ENCODE data around the gene TMEM240.
A peak's percentile ranks its signal among the peaks of the same experiment; 100 is the strongest.
"Not testable (repeated sequence)": the region's sequence is repeated elsewhere in the genome, so short reads cannot be mapped to it uniquely, and the experiment has no call there.

TMEM240 gene

GRCh38 chr1:1489231-1489630, 51.2 kb downstream of the TMEM240 start:
- Histone ChIP-seq H4K20me1 (peaks cover 0 to 88% (median 45%) of the 10 kb centered on the region in 11 experiments; a peak in 15 of 22 replicates), H3K9me3 (replicated peaks in 1 of 11) (peaks cover 0 to 24% (median 10%) of the 10 kb centered on the region in 11 experiments; a peak in 14 of 22 replicates), H3K4me1 (peaks cover 0 to 14% (median 2%) of the 10 kb centered on the region in 10 experiments; a peak in 10 of 20 replicates), H3K36me3 (peaks cover 74 to 99% (median 88%) of the 10 kb centered on the region in 11 experiments), H3K4me2 (no peak overlapping the region), H3K27ac (no peak overlapping the region), H3K4me3 (no peak overlapping the region), H3K27me3 (no peaks in the 10 kb centered on the region), H3K9ac (no peak overlapping the region)
- TF ChIP-seq Cebpa-rat (IDR thresholded peaks at IDR 0.05) = no peak

- peaks cover 0 to 22% (median 3%) of the 10 kb centered on the region in 11 experiments; a peak in 10 of 22 replicates for H3K9me3 ChIP-seq (replicated peaks in 1 of 11)
- peaks cover 0 to 88% (median 44%) of the 10 kb centered on the region in 11 experiments; a peak in 16 of 22 replicates for H4K20me1 ChIP-seq
- H3K36me3 ChIP-seq = peaks cover 75 to 99% (median 88%) of the 10 kb centered on the region in 11 experiments
- H3K4me2 ChIP-seq = no peak overlapping the region
- no peak overlapping the region for H3K4me3 ChIP-seq
- H3K27me3 ChIP-seq = no peaks in the 10 kb centered on the region
- H3K9ac ChIP-seq = no peak overlapping the region
- no peak overlapping the region for H3K27ac ChIP-seq
- peaks cover 0 to 21% (median 5%) of the 10 kb centered on the region in 10 experiments; a peak in 10 of 20 replicates for H3K4me1 ChIP-seq
- no peak for TF ChIP-seq Cebpa-rat (IDR thresholded peaks at IDR 0.05)
Measured at GRCh38 chr1:1487701-1488100, 52.7 kb downstream of the TMEM240 start.

- not testable (repeated sequence) for H3K9ac ChIP-seq; H3K27me3 ChIP-seq; H3K27ac ChIP-seq; H3K4me2 ChIP-seq; H3K4me3 ChIP-seq; H3K9me3 ChIP-seq (replicated peaks in 1 of 11)
- peaks cover 68 to 92% (median 81%) of the 10 kb centered on the region in 11 experiments for H3K36me3 ChIP-seq
- peaks cover 0 to 86% (median 46%) of the 10 kb centered on the region in 11 experiments; a peak in 16 of 22 replicates for H4K20me1 ChIP-seq
- H3K4me1 ChIP-seq = peaks cover 0 to 21% (median 5%) of the 10 kb centered on the region in 10 experiments; a peak in 10 of 20 replicates
Measured at GRCh38 chr1:1485755-1486317, 54.6 kb downstream of the TMEM240 start.

GRCh38 chr1:1484976-1485750, 55.3 kb downstream of the TMEM240 start:
- Histone ChIP-seq H3K4me1 (peaks cover 0 to 21% (median 5%) of the 10 kb centered on the region in 10 experiments; a peak in 10 of 20 replicates), H4K20me1 (peaks cover 0 to 86% (median 46%) of the 10 kb centered on the region in 11 experiments; a peak in 16 of 22 replicates), H3K4me2 (peak overlapping the region in 3 of 11 experiments; percentile 14 to 55 (median 47); a peak in 4 of 22 replicates), H3K36me3 (peaks cover 65 to 92% (median 81%) of the 10 kb centered on the region in 11 experiments)
- not testable (repeated sequence) for H3K27ac ChIP-seq; H3K9me3 ChIP-seq (replicated peaks in 1 of 11); H3K4me3 ChIP-seq; H3K9ac ChIP-seq; H3K27me3 ChIP-seq
